GM12874 (cell line): ENCODE measurements around the gene PLLP.

Source experiments
- CTCF ChIP-seq: IDR thresholded peaks from 2 replicates; pipeline ENCODE4 v1.5.1; 2011; ENCODE audit warnings: low read depth, mild to moderate bottlenecking, control low read depth, low read length, moderate library complexity; ENCODE audit not compliant: insufficient read depth

The PLLP gene

GRCh38 chr16:57307365-57307764 is 22.9 kb upstream of the PLLP start:
- TF ChIP-seq CTCF = no peak

GRCh38 chr16:57306676-57307341 is 22.3 kb upstream of the PLLP start:
- TF ChIP-seq CTCF = no peak

- no peak for TF ChIP-seq CTCF
Measured at GRCh38 chr16:57305159-57305811, 20.8 kb upstream of the PLLP start.

GRCh38 chr16:57304169-57305061 is 19.9 kb upstream of the PLLP start:
- no peak for TF ChIP-seq CTCF

GRCh38 chr16:57303910-57304168 is 19.4 kb upstream of the PLLP start:
- no peak for TF ChIP-seq CTCF

GRCh38 chr16:57303021-57303909 is 18.8 kb upstream of the PLLP start:
- no peak for TF ChIP-seq CTCF
